ENCODE data around the gene PFKFB2.

Gene PFKFB2

GRCh38 chr1:207051191-207051943 is 1.7 kb upstream of the PFKFB2 start, which contains the start of gene YOD1 (continued):
- TF ChIP-seq ZNF654 (tag by site-specific recombination; IDR thresholded peaks at IDR 0.05; ENCODE audit: low read depth) = no peak
- TF ChIP-seq GLIS1 (tag by site-specific recombination; IDR thresholded peaks at IDR 0.05) = peak; percentile 44
- peak; percentile 85; the same call in 1 of the 2 replicates for TF ChIP-seq ZNF692 (tag by site-specific recombination; IDR thresholded peaks at IDR 0.05)
- no peak for TF ChIP-seq ZNF133 (tag by site-specific recombination; IDR thresholded peaks at IDR 0.05)
- no peak for TF ChIP-seq ZNF366 (tag by site-specific recombination; conservative IDR thresholded peaks at IDR 0.05)
- no peak for TF ChIP-seq ZNF561 (tag by site-specific recombination; IDR thresholded peaks at IDR 0.05; ENCODE audit: borderline replicate concordance)
- 0 out of 2 replicates have a peak, but pooled peaks have one; percentile 4 for TF ChIP-seq ZBTB8A (tag by site-specific recombination; IDR thresholded peaks at IDR 0.05)
- no peak for TF ChIP-seq KLF1 (tag by site-specific recombination; IDR thresholded peaks at IDR 0.05)
- TF ChIP-seq HOXA7 (CRISPR knock-in tag; IDR thresholded peaks at IDR 0.05; ENCODE audit: borderline replicate concordance) = no peak
- TF ChIP-seq ZFP69B (tag by site-specific recombination; IDR thresholded peaks at IDR 0.05) = peak; percentile 82
- TF ChIP-seq PBX3 (CRISPR knock-in tag; IDR thresholded peaks at IDR 0.05) = no peak

- Histone ChIP-seq H3K27ac (ENCODE audit: extremely low read depth, low read depth, low read length) (no peak overlapping the region), H3K9me3 (ENCODE audit: control insufficient read depth, insufficient read depth, low read depth, low read length) (no peaks in the 10 kb centered on the region), H3K36me3 (ENCODE audit: control insufficient read depth in 2 of 2, insufficient read depth in 1 of 2, low read length in 2 of 2) (peaks cover 0 to 1% of the 10 kb centered on the region in 2 experiments; a peak in 1 of 3 replicates), H3K4me3 (ENCODE audit: low read depth, low read length) (no peak overlapping the region), H3K4me1 (ENCODE audit: control insufficient read depth, insufficient read depth, low read length) (no peaks in the 10 kb centered on the region; the same call in 1 of the 2 replicates)
- TF ChIP-seq ZNF621 (tag by site-specific recombination; IDR thresholded peaks at IDR 0.05) = no peak
- TF ChIP-seq ZNF138 (tag by site-specific recombination; IDR thresholded peaks at IDR 0.05; ENCODE audit: borderline replicate concordance) = no peak
- no peak for TF ChIP-seq ZNF560 (tag by site-specific recombination; IDR thresholded peaks at IDR 0.05; ENCODE audit: borderline replicate concordance)
- TF ChIP-seq ZNF707 (tag by site-specific recombination; IDR thresholded peaks at IDR 0.05) = no peak
- no peak for TF ChIP-seq ZBTB44 (tag by site-specific recombination; IDR thresholded peaks at IDR 0.05)
- no peak for TF ChIP-seq ZNF626 (tag by site-specific recombination; IDR thresholded peaks at IDR 0.05)
- TF ChIP-seq ZNF146 (tag by site-specific recombination; IDR thresholded peaks at IDR 0.05) = no peak
- TF ChIP-seq ZNF692 (tag by site-specific recombination; IDR thresholded peaks at IDR 0.05) = no peak
- TF ChIP-seq ZNF366 (tag by site-specific recombination; conservative IDR thresholded peaks at IDR 0.05) = no peak
- TF ChIP-seq ZNF350 (tag by site-specific recombination; IDR thresholded peaks at IDR 0.05) = no peak
- TF ChIP-seq GLIS1 (tag by site-specific recombination; IDR thresholded peaks at IDR 0.05) = no peak
- TF ChIP-seq ZNF513 (tag by site-specific recombination; IDR thresholded peaks at IDR 0.05) = no peak
- TF ChIP-seq ZNF514 (tag by site-specific recombination; IDR thresholded peaks at IDR 0.05) = no peak
- no peak for TF ChIP-seq ZNF580 (tag by site-specific recombination; IDR thresholded peaks at IDR 0.05)
- TF ChIP-seq ZNF670 (tag by site-specific recombination; IDR thresholded peaks at IDR 0.05; ENCODE audit: low read depth) = no peak
- ChIA-PET POLR2A (no interaction called here), CTCF (interaction anchor here (0.6 to 1.0 kb wide), 4 partner anchors 21 to 352 kb away, joined by 3 read pairs; no protein-coding TSS in a partner anchor)
Observed at GRCh38 chr1:207054491-207054890, 1.4 kb downstream of the PFKFB2 start.

Data from HEK293 (cell line).